A673 (cell line): ENCODE measurements around the gene UXT.

Source experiments
- EZH2 ChIP-seq: fragments of 200-600 bp; sonication (generic); IDR thresholded peaks from 2 replicates; pipeline ENCODE4 v1.6.1; 2017; ENCODE audit warnings: borderline replicate concordance, low read depth, mild to moderate bottlenecking, mixed read lengths, antibody characterized with exemption, low read length; ENCODE audit not compliant: poor library complexity, severe bottlenecking
- TF ChIP-seq, protein P1 (sequence below): fragments of 300-800, 200-600 bp; sonication (generic); conservative IDR thresholded peaks from 2 replicates; pipeline ENCODE4 v1.5.1; 2017; ENCODE audit warnings: low read depth, mild to moderate bottlenecking, antibody characterized with exemption, low read length, moderate library complexity, mixed read lengths

GRCh38 chrX:47607091-47607490, 51.9 kb downstream of the UXT start:
- TF ChIP-seq, protein P1, sequence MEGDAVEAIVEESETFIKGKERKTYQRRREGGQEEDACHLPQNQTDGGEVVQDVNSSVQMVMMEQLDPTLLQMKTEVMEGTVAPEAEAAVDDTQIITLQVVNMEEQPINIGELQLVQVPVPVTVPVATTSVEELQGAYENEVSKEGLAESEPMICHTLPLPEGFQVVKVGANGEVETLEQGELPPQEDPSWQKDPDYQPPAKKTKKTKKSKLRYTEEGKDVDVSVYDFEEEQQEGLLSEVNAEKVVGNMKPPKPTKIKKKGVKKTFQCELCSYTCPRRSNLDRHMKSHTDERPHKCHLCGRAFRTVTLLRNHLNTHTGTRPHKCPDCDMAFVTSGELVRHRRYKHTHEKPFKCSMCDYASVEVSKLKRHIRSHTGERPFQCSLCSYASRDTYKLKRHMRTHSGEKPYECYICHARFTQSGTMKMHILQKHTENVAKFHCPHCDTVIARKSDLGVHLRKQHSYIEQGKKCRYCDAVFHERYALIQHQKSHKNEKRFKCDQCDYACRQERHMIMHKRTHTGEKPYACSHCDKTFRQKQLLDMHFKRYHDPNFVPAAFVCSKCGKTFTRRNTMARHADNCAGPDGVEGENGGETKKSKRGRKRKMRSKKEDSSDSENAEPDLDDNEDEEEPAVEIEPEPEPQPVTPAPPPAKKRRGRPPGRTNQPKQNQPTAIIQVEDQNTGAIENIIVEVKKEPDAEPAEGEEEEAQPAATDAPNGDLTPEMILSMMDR: no peak
- TF ChIP-seq EZH2: no peak
